GM21723 (cell line): ENCODE results near the gene MTA1.

Experiments
- ATAC-seq: cut with Tn5 transposase; IDR thresholded peaks from one replicate; pipeline ENCODE4 v1.9.1; 2021; ENCODE audit warnings: mild to moderate bottlenecking, moderate library complexity; ENCODE audit not compliant: unreplicated experiment

MTA1 gene

DNA sequence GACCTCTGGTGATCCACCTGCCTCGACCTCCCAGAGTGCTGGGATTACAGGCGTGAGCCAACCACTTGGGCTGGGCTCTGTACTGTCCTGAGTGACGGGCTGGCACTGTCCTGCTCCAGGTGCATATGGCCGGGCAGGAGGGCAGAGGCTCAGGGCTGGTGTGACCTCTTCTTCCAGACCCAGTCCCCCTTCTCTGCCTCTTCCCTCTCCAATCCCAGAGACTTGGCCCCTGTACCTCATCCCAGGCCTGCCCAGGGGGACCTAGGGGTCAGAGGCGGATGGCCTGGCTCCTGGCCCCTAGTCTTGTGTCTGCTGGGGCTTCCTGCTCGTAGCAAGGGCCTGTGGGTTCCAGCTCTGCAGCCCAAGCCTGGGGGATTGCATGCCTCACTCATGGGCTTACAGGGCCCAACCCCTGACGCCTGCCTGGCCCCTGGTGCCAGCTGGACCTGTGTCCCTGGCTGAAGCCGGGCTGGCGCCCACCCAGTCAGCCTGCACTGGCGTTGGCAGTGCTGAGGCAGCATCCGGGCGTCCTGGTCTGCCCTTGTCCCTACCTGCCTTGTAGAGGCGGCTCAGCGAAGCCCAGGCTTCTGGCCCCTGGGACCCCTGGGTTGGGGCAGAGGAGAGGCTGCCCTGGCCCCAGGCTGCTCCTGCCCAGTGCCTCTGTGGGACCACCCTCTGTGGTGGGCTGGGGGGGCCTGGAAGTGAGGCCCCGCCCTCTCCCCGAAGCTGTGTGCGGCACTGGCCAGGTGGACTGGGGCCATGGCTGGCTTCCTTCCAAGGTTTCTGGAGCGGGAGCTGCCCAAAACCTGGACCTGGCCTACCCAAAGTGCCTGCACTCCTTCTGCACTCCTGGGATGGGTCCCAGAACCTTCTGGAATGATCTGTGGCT lies 75.7 kb downstream of the MTA1 start:
- ATAC-seq = no peak

DNA sequence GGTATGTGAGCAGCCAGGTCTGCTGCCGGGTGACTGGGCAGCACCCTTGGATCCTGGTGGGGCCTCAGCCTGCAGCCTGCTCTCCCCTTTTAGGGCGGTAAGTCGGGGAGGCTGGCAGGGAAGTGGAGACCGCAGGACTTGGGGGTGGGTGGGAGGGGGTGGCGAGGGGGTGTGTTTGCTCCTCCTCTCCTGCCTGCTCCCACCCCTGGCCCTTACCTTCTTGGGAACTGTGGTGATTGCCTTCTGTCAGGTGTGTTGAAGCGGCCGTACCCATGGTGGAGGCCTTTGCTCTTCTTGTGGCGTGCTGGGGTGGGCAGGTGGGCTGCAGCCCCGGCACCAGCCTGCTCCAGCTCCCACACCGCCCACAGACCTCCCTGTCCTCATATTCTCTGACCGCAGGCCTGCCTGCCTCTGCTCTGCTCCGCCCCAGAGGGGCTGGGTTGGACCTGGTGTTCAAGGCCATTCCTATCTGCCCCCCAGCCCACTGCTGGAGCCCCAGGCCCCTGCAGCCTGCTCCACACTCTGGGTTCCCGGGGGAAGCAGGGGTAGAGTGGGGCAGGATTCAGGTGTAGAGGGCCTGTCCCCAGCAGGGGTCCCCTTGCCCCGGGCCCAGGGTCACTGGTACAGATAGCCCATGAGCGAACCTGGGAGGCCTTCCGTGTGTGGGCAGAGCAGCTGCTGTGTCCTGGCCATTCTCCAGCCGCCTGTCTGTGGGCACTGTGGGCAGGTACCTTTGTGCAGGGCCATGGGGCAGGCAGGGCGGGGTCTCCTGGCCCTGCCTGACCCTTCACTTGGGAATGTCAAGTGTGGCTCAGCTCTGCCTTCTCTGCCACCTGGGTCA lies 76.6 kb downstream of the MTA1 start:
- no peak for ATAC-seq

DNA sequence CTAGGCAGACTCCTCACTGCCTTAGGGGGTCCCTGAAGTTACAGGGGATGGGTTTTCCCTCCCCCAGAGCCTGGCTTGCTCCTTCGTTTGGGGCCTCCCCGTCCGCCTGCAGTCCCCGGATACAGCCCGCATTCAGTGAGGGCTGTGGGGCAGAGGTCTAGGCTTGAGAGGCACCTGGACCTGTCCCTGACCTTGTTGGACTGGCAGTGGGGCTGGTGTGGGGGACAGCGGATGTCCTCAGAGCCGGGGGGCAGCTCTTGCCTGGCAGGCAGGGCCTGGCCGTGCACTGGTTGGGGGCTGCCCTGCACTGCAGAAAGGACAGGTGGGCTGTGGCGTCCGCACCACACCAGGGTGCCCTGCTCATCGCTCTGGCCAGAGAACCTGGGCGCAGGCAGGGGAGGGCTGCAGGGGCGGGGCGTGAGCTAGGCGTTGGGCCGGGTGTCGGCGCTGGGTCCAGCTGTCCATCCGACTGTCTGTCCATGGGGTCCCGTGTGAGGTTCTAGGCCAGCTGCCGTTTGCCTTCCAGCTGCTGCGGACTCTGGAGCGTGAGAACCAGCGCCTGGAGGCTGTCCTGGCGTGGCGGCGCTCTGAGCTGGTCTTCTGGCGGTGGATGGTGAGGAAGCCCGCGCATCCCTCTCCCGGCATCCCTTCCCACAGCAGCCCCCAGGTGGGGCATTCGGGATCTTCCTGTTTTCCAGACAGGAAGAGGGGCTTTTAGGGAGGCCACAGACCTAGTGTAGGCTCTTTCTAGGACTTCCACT lies 77.4 kb downstream of the MTA1 start:
- ATAC-seq = no peak

DNA sequence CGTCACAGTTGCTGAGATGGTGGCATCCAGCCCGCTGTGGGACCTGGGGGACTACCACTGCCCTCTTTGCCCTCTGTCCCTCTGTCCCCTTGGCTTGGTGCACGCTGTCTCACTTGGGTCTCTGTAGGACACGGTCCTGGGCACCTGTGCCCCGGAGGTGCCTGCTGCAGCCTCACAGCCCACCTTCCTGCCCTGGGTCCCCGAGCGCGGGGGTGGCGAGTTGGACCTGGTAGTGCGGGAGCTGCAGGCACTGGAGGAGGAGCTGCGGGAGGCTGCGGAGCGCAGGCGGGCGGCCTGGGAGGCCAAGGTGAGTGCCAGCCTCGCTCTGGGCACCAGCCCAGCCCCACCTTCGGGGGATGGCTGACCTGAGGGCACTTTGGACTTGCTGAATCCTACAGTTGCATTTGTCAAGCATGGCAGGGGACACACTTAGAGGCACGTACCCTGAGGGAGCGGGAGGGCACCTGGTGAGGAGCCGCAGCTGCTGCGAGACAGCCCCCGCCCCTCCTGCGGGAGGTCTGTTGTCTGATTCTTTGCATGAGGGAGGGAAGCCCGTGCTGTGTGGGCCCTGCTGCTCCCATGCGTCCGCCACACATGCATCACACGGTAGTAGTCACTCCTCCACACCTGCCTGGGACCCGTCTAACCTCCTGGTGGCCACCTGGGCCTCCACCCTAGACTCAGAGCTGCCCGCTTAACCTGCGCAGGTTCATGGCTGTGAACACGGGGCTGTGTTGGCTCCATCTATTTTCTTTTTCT lies 78.2 kb downstream of the MTA1 start:
- no peak for ATAC-seq

DNA sequence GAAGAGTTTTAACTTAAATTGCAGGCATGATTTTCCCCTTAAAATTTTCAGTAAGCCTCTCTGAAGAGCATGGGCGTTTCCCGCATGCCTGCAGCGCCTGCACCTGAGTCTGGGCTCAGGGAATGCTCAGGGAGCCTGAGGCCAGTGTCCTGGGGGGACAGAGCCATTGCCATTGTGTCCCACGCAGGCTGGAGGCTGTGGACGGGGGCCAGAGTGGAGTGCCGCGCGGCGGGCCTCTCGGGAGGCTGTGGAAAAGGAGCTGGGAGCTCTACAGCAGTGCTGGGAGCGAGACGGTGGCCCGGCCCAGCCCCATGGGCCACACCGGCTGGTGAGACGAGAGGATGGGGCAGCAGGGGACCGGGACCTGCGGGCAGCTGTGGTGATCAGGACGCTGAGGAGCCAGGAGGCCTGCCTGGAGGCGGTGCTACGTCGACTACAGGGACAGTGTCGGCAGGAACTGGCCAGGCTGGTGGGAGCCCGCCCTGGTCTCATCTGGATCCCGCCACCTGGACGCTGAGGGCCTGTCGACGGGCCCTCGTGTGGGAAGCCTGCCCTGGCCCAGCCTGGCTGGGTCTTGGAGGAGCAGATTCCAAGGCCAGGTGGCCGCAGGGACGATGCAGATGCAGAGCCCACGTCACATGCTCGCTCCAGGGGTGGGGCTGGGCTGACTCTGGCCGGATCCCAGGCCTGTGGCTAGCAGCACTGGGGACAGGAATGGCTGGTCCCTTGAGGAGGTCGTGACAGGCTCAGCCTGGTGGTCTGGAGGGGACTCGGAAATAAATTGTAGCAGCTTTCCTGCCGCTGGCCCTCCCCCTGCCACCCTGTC lies 79.0 kb downstream of the MTA1 start:
- ATAC-seq = no peak

DNA sequence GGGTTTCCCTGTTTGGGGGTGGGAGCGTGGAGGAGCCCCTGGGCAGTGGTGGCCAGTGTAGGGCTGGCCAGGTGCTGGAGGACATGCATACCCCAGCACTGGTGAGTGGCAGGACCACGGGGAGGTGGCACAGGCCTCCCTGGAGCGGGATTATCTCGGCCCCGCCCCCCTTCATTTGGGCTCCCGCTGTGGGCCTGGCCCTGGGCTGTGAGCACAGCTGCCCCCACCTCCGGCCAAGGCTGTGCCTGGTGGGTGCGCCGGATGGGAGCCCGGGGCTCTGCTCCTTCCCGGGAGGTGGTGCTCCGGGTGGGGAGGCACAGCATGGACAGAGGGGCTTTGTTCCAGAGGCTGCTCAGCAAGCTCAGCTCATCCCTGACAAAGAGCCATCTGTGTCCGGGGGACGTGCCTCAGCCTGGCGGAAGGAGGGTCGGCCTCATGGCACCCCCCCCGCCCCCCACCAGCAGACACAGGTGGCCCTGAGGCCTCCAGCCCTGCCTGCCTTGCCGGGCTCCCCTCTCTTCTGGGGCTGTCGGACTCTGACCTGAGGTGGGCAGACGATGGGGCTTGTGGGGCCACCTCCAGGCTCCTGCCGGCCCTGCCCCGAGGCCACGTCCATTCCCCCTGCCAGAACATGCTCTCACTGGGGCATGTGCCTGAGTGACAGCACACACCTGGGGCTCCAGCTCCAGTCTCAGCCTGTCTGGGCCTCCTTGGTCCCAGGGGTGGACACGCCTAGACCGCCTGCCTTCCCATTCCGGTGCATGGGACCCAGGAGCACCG lies 79.8 kb downstream of the MTA1 start:
- ATAC-seq = no peak

DNA sequence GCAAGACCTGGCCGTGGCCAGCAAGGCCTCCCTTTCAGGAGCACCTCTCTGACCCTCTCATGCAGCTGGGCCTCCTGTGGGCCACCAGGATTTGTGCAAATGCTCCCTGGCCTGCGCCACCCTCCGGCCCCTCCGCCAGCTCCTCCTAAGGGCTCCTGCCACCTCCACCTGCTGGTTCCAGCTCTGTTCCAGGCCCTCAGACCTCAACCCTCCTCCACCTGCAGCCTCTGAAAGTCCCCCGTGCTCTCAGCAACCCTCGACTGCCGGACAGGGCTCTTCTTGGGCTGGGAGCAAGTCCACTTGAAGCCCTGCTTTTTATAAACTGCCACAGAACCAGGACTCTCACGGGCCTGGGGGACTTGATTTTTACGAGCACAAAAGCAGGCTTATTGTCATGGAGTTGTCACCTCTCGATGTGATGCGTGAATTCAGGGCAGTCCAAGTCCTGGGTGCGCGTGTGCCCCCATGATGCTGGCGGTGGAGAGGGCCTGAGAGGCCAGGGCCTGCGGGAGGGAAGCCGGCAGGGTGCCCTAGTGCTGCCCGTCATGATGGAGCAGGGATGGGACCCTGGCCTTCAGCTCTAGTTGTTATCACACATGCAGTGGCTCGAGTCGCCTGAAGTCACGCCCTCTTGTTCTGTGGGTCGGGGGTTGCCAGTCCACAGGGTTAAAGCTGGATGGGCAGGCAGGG lies 80.6 kb downstream of the MTA1 start:
- no peak for ATAC-seq

DNA sequence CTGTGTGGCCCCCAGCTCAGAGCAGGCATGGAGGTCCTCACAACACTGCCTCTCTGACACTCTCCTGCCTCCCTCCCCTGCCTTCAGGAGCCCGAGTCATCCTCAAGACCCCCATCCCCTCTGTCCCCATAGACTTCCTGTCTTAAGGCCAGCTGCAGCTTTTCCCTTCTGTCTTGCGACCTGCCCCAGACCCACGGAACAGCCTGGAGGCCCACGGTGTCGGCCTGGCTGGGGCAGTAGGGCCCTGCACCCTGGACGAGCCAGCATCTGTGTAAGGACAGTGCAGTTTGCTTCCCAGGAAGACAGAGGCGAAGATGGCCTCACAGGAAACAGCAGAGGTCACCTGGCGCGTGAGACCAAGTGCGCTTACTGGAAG lies 81.1 kb downstream of the MTA1 start:
- ATAC-seq = no peak

DNA sequence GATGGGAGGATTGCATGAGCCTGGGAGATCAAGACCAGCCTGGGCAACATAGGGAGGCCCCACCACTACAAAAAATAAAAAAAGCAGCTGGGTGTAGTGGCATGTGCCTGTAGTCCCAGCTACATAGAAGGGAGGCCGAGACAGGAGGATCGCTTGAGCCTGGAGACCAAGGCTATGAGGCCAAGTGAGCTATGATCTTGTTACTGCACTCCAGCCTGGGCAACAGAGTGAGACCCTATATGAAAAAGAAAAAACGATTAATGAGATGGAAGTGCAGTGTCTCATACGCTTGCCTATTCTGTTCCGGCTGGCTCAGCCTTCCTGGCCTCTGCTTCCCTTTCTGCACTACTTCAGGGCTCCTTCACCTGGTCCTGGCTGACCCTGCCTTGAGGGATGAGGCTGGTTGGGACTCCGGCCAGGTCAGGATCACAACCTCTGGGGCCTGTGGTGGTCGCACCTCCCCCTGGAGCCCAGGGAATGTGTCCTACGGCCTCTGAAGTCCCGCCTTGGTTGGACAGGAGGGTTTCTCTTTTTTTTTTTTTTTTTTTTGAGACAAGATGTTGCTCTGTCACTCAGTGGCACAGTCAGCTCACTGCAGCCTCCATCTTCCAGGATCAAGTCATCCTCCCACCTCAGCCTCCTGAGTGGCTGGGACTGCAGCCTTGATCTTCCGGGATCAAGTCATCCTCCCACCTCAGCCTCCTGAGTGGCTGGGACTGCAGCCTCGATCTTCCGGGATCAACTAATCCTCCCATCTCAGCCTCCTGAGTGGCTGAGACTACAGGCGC lies 82.1 kb downstream of the MTA1 start:
- ATAC-seq = no peak

DNA sequence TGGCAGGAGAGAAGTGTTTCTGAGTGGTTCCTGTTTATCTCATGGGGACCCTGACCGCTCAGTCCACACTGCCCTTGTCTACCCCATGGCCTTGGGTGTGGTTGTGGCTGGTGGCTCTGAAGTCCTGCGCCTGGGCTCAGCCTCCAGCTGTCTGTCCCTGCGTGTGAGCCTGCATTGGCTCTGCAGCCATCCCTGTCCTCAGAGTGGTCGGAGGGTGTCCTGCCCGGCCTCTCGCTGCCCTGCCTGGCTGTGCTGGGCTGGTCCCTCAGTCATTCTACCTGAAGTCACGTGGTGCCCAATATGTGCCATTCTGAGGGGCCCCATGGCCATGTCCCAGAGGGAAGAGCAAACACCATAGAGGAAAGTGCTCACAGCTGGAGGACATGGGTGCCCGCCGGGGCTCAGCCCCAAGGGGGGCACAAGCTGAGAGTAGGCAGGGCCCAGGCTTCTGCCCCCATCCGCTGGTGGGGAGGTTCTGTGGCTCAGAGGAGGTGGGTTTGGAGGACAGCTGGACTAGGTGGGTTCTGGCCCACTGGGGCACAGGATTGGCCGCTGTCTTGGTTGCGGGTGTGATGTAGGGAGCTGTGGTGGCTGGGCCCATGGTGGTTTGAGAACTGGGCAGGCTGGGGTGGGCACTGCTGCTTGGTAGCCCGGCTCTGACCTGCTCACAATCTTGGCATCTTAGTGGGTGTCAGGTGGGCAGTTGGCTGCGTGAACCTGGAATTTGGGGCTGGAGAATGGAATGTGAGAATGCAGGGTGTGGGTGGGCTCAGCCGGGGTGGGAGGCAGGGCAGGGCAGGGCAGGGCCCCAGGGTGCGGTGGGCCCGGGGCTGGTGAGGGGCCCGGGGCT lies 83.0 kb downstream of the MTA1 start:
- no peak for ATAC-seq

DNA sequence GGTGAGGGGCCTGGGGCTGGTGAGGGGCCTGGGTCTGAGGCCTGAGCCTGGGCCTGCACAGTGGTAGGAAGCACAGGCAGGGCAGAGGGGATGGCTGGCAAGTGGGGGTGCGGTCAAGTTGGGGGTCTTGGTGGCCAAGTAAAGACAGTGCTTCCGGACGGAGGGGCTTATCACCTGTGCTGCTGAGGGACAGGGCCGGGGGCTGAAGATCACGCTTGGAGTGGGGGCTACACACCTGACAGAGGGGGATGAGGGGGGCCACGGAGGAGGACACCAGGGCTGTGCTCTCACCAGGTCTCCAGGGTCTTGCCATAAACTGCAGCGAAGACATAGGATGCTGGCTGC lies 83.6 kb downstream of the MTA1 start:
- ATAC-seq = no peak

DNA sequence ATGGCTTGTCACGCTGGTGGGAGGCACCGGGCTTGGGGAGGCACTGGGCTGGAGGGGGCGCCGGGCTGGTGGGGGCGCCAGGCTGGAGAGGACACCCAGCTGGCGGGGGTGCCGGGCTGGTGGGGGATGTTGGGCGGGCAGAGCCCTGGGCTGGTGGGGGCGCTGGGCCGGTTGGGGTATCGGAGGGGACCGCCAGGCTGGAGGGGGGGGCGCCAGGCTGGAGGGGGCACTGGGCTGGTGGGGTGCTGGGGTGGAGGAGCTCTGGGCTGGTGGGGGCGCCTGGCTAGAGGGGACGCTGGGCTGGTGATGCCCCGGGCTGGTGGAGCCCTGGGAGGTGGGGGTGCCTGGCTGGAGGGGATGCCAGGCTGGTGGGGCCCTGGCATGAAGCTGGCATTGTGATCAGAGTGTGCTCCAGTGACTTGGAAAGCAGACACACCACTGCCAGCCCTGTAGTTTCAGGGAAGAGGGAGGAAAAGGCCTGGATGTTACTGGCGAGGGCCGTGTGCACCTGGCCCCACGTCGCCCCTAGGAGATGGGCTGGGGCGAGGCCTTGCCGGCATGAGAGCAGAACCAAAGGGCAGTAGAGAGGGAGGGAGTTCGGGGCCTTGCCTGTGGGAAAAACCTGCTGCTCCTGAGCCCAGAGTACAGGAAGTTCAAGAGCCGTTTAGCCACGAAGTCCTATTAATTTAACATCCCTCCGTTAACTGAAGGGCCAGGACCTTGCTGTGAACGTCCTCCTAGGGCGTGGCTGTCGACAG lies 84.5 kb downstream of the MTA1 start:
- no peak for ATAC-seq

DNA sequence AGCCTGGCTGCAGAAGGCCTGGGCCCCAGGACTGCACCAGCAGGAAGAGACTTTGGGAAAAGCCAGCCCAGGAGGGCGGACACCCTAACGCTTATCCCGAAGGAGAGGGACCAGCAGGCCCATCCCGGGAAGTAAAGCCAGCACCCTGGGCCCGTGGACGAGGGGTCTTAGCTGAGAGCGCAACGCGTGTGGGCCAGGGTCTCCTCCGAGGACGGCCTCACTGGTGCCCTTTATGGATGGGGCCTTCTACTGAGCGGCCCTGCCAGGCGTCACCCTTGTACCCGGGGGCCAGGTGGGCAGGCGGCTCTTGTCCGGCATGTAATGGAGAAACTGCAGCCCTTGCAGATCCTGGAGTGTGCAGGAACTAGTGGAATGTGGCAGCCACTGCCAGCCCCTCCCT lies 85.5 kb downstream of the MTA1 start:
- ATAC-seq = no peak

DNA sequence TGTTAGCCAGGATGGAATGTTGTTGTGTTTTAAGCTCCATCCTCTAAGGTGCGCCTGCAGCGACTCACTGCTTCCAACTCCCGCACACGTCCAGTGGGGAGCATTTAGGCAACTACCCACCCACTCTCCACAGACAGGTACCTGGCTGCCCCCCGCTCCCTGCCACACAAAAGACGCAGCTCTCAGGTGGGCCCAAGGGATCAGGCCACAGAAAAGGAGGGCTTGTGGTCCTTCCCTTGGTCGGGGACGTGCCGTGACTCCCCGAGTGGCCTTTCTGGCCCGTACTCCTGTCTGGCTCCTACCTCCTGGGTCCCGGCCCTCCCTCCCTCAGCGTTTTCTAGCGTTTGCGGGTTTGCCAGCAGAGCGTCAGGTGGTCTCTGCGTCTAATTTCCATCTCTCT lies 87.6 kb downstream of the MTA1 start:
- ATAC-seq = no peak

DNA sequence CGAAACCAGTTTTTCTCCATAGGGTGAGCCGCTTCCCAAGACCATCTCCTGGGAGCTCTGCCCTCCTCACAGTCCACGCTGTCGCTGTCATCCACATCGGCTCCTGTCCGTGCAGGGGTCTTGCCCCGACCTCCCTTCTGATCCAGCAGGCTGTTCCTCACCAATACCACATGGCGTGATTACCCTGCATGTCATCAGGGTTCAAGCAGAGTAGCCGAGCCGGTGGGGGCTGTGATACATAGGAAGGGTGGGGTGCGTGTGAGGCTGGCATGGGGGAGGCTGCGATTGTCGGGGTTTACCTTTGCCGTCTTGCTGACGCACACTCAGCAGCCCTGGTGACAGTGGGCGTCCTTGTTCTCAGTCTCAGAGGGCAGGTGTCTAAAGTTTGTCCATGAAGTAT lies 88.4 kb downstream of the MTA1 start:
- ATAC-seq = no peak

DNA sequence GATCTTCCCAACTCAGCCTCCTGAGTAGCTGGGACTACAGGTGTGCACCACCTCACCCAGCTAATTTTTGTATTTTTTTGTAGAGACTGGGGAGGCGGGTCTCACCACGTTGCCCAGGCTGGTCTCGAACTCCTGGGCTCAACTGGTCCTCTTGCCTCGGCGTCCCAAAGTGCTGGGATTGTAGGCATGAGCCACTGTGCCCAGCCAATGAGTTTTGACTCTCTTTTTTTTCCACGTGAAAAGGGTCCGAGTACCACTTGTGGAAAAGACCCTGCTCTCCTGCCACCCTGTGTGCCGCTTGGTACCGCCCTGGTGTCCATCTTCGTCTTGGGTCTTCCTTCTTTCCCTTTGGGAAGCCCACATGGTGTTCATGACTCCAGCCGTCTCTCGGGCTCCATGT lies 89.0 kb downstream of the MTA1 start:
- no peak for ATAC-seq
